NCI-H1417 treated with DMSO at 0.1 percent for 48 hours (cell line): ENCODE measurements around the gene OST4.

Experiments
- DNase-seq: peaks from one replicate; lab custom pipeline; 2025; lab: John Stamatoyannopoulos, UW

The OST4 gene

DNA sequence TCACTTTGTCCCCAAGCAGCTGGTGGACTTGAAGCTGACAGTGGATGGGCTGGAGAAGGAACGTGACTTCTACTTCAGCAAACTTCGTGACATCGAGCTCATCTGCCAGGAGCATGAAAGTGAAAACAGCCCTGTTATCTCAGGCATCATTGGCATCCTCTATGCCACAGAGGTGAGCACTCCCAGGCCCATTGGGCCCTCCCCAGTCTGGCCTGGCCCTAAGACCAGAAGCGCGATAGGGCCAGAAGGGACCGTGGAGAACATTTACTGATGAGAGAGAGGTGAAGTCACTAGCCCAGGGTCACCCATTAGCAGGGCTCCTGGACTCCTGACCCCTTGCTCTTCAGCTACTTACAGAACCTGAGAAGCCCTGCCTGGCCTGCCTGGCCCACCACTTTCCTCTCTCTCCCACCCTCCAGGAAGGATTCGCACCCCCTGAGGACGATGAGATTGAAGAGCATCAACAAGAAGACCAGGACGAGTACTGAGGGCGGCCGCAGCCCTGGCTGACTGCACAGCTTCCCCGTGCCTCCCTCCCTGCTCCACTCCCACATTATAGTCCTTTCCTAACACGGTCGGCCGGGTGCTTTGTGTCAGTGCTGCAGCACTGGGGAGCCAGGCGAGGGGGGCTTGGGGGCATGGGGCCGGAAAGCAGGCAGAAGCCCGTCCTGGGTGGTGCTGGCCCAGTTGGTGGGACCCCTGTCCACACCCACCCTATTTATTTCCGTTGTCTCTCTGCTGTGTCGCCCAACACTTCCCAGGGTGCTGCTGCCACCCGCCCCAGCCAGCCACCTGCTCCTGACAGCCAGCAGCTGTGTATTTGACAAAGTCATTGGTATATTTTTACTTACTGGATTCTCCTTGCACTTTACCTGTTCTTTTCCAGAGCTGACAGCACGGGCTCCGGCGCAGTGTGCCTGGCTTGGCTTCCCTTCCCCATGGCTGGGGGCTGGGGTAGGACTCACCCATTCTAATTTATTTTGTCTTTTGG lies 45.3 kb downstream of the OST4 start:
- no peak for DNase-seq

DNA sequence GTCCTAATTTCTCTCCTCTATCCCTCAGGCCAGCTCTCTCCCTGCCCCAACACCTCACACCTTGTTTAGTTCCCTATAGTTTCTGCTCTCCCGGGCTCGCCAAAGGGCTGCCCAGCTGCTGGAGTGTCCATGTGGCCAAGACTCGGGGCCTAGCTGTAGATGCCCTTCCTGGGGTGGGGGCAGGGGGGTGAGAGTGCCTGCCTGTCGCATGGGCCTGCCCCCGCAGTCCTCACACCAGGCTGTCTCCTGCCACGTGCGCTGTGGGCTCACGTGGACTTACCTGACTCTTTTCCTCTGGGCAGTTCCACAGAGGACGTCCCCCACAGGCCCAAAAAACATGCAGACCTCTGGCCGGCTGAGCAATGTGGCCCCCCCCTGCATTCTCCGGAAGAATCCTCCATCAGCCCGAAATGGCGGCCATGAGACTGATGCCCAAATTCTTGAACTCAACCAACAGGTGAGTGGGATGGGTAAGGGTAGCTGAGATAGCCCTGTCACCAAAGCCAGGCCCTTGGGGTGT lies 46.1 kb downstream of the OST4 start:
- DNase-seq, result no peak

DNA sequence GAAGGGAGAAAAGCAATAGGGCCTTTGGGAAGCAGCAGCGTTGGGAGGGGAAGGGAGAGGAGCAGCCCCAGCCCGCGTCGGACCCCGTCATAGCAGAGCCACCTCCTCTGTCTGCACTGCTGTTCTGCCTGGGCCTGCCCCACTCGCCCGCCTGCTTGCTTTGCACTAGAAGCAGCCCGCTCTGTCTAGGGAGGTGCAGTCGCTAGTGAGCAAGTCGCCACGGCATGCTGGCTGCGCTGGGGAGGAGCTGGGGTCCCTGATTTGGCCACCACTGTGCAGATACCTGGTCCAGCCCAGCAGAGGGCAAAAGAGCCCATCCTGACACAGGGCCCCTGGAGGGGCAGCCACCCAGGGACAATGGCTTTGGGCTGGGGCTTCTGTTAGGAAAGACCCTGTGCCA lies 46.6 kb downstream of the OST4 start:
- DNase-seq, result no peak

DNA sequence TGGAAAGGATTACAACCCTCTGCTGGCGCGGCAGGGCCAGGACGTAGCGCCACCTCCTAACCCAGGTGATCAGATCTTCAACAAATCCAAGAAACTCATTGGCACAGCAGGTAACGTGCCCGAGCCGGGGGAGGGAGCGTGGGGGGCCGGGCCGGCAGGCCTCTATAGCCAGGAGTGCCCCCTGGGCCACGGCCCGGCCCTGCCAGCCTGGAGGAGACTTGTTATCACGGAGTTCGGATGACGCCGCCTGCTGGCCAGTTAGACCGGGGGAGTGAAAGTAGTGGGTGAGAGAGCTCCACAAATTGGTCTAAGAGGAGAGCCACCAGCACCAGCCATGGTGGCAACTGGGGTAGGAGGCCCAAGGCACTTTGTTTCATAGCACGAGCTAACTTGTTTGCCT lies 47.3 kb downstream of the OST4 start:
- no peak for DNase-seq

DNA sequence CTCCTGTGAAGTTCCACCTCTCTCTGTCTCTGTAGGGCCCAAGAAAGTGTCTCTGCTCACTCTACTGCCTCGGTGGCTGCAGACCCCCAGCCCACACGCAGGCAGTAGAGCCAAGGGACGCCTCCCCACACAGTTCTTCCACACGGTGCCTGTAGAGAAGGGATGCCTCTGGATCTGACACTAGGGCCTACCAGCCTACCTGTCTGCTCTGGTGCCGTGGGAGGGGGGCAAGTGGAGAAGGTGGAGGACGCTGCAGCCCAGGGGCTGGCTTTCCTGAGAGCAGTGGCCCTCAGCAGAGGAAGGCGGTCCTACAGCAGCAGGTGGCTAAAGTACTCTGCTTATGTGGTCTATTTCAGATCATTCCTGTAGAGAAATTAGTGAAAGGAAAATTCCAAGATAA lies 47.7 kb downstream of the OST4 start:
- DNase-seq, result no peak

DNA sequence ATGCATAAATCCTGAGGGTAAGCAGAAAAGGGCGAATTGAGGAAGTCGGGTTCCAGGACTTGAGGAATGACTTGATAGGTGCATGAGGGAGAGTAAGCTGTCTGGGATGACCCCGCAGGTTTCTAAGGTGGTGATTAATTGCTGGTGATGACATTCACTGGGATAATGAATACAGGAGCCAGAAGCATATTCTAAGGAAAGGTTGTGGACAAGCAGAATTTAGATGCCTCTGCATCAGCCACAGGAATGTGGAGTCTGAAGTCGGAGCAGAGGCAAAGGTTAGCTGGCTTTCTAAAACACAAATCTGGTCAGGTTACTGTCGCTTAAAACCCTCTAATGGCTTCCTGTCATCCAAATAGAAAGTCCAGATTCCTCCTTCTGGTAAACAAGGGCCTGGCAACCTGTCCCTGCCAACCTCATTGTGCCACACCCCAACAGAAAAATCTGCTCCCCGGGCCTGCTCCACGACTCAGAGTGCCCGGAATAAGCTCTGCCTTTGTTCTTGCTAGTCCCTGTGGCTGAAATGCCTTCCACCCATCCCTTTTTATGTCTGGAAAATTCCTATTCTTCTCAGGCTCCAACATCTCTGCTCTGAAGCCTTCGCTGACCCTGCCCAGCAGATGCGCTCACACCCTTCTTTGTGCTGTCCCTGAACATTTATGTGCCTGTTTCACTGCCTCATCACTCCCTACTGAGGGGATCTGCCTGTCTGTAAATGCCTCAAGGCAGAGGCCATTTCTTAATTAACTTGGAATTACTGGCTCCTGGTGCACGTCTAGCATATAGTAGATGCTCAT lies 50.0 kb downstream of the OST4 start:
- no peak for DNase-seq
